BJ (cell line): ENCODE results near the gene STT3B. TPM values are rescaled to one million over a fixed set of nuclear protein-coding genes. Genes with fewer than 3 reads are reported as not detected.
"Not testable (repeated sequence)": the region's sequence is repeated elsewhere in the genome, so short reads cannot be mapped to it uniquely, and the experiment has no call there.

Experiments
- CTCF ChIA-PET: fragments of 350-600 bp; formaldehyde crosslinking; extraction: SDS; loops from one replicate; lab custom pipeline; 2021; ENCODE audit warnings: antibody characterized with exemption, inconsistent platforms; lab: Yijun Ruan, JAX
- POLR2A ChIA-PET: fragments of 300-600 bp; sonication (Branson Sonifier 250); formaldehyde crosslinking; extraction: SDS; loops from one replicate; lab custom pipeline; 2021; ENCODE audit warnings: antibody characterized with exemption; lab: Charles Lee
- DNase-seq: peaks from one replicate; pipeline ENCODE4 v3.0.0-alpha.2; 2011; ENCODE audit warnings: low read depth
- H3K27me3 ChIP-seq: 2 replicates; pipeline ENCODE4 v1.6.0; 2011; ENCODE audit warnings: low read length; ENCODE audit not compliant: control insufficient read depth, insufficient read depth
- H3K36me3 ChIP-seq: 2 replicates; pipeline ENCODE4 v1.5.1; 2011; ENCODE audit warnings: low read length; ENCODE audit not compliant: control insufficient read depth, insufficient read depth
- H3K4me3 ChIP-seq: 2 replicates; pipeline ENCODE4 v1.5.1; 2011; ENCODE audit warnings: low read depth, mild to moderate bottlenecking, control low read depth, low read length
- polyA plus RNA-seq: library from polyadenylated mRNA; depleted of rRNA; stranded (reverse); fragments of >200 nt; gene quantifications from 2 replicates; pipeline ENCODE4 v1.2.3, GENCODE V29; 2011
- TF ChIP-seq, protein P1 (sequence below): IDR thresholded peaks from 2 replicates; pipeline ENCODE4 v1.5.1; 2011; ENCODE audit warnings: low read depth, mild to moderate bottlenecking, control low read depth, inconsistent platforms, low read length, moderate library complexity; ENCODE audit not compliant: insufficient read depth

The STT3B gene
- polyA plus RNA-seq, 1 experiment = 39.7 TPM

DNA sequence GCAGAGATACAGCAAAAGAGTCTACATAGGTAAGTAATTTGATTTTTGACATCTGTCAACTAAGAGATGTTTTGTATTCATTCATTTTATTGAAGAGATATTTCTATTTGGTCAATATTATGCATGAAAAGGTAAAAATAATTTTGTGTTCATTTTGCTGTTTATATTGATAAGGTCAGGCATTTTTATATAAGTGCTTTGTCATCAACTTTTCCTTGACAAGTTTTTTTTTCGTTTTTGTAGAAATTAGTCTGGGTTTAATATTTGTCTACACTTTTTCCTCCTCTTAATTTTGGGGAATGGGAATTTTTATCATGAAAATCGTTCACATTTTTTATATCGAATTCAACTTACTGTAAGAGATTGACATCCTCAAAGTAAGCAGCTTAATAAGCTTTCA lies 67.7 kb downstream of the STT3B start:
- Histone ChIP-seq H3K4me3 (no peak overlapping the region), H3K36me3 (peaks cover 2% of the 10 kb centered on the region; the same call in 1 of the 2 replicates), H3K27me3 (no peaks in the 10 kb centered on the region)
- POLR2A ChIA-PET = no interaction called here
- TF ChIP-seq, protein P1, sequence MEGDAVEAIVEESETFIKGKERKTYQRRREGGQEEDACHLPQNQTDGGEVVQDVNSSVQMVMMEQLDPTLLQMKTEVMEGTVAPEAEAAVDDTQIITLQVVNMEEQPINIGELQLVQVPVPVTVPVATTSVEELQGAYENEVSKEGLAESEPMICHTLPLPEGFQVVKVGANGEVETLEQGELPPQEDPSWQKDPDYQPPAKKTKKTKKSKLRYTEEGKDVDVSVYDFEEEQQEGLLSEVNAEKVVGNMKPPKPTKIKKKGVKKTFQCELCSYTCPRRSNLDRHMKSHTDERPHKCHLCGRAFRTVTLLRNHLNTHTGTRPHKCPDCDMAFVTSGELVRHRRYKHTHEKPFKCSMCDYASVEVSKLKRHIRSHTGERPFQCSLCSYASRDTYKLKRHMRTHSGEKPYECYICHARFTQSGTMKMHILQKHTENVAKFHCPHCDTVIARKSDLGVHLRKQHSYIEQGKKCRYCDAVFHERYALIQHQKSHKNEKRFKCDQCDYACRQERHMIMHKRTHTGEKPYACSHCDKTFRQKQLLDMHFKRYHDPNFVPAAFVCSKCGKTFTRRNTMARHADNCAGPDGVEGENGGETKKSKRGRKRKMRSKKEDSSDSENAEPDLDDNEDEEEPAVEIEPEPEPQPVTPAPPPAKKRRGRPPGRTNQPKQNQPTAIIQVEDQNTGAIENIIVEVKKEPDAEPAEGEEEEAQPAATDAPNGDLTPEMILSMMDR = no peak
- CTCF ChIA-PET = no interaction called here
- DNase-seq = no peak

DNA sequence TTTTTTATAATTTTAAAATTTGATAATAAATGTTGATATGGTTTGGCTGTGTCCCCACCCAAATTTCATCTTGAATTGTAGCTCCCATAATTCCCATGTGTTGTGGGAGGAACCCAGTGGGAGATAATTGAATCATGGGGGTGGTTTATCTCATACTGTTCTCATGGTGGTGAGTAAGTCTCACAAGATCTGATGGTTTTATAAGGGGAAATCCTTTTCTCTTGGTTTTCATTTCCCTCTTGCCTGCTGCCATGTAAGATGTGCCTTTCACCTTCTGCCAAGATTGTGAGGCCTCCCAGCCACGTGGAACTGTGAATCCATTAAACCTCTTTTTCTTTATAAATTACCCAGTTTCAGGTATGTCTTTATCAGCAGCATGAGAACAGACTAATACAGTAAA lies 72.6 kb downstream of the STT3B start:
- H3K4me3 ChIP-seq, DNase-seq, POLR2A ChIA-PET, H3K27me3 ChIP-seq, CTCF ChIA-PET, H3K36me3 ChIP-seq: not testable (repeated sequence)

DNA sequence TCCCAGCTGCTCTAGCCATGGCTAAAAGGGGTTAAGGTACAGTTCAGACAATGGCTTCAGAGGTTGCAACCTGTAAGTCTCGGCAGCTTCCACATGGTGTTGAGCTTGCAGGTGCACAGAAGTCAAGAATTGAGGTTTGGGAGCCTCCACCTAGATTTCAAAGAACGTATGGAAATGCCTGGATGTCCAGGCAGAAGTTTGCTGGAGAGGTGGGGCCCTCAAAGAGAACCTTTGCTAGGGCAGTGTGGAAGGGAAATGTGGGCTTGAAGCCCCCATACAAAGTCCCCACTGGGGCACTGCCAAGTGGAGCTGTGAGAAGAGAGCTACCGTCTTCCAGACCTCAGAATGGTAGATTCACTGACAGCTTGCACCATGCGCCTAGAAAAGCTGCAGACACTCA lies 73.7 kb downstream of the STT3B start:
- TF ChIP-seq, protein P1 = no peak
- H3K27me3 ChIP-seq = no peaks in the 10 kb centered on the region
- peaks cover 2% of the 10 kb centered on the region; the same call in 1 of the 2 replicates for H3K36me3 ChIP-seq
- ChIA-PET CTCF (interaction anchor here (0.6 kb wide), 1 partner anchor 35 kb away, joined by 3 read pairs; no protein-coding TSS in a partner anchor), POLR2A (no interaction called here)
- H3K4me3 ChIP-seq = no peak overlapping the region
- no peak for DNase-seq

DNA sequence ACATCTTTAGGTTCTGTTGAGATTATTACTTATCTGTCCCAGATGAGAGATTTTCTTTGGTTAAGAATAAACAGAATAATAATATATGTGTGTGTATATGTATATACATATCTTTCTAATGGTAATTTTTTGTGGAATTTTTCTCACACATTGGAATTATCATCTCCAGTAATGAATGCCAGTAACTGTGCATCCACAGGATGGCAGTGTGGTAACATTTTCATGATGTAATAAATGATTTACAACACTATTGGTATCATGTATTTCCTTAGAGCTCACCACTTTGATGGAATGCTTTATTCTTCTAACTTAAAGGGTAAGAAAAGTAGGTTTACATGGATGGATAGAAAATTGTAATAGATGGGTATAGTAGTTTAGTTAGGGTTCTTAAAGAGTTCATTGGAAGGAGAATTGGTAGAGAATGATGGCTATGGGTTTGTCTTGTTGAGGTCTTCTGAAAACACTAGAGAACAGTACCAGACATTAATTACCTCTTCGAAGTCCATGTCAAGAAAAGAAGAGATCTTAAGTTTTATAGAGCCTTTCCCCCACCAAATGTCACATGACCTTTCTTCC lies 78.1 kb downstream of the STT3B start:
- H3K36me3 ChIP-seq = no peaks in the 10 kb centered on the region
- TF ChIP-seq, protein P1 = peak; percentile 60
- CTCF ChIA-PET = interaction anchor here (1.0 to 1.4 kb wide), 5 partner anchors 12 to 506 kb away, joined by 3 to 4 read pairs (median 4); no protein-coding TSS in a partner anchor
- H3K4me3 ChIP-seq = no peak overlapping the region
- no peaks in the 10 kb centered on the region for H3K27me3 ChIP-seq
- DNase-seq = no peak
- POLR2A ChIA-PET = no interaction called here

DNA sequence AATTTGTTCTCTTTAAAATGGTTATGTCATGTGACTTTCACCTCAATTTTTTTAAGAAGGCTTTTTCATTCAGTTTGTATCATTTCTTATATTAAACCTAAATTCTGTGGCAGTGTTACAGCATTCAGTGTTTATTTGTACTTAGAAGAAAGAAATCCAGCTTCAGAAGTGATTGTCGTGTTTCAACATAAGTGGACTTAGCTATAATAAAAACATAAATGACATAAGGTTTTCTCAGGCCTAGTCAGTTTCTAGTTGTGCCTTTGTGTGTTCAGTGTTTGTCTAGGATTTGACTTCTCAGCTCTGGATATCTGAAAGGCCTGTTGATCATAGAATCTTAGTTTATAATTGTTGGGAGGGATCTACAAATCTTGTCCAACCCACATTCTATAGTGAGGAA lies 80.5 kb downstream of the STT3B start:
- POLR2A ChIA-PET = no interaction called here

More for the DNA sequence above, 80.5 kb downstream of the STT3B start:
- TF ChIP-seq, protein P1 = no peak
- no peaks in the 10 kb centered on the region for H3K27me3 ChIP-seq
- DNase-seq = no peak
- no peak overlapping the region for H3K4me3 ChIP-seq
- H3K36me3 ChIP-seq = no peaks in the 10 kb centered on the region
- CTCF ChIA-PET = interaction anchor here (1.0 to 2.4 kb wide), 2 partner anchors 156 to 531 kb away, joined by 3 to 14 read pairs; no protein-coding TSS in a partner anchor
